ENCODE data around the gene KRTAP10-3.
"Not testable (repeated sequence)": the region's sequence is repeated elsewhere in the genome, so short reads cannot be mapped to it uniquely, and the experiment has no call there.

KRTAP10-3 gene, protein sequence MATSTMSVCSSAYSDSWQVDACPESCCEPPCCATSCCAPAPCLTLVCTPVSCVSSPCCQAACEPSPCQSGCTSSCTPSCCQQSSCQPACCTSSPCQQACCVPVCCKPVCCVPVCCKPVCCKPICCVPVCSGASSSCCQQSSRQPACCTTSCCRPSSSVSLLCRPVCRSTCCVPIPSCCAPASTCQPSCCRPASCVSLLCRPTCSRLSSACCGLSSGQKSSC

DNA sequence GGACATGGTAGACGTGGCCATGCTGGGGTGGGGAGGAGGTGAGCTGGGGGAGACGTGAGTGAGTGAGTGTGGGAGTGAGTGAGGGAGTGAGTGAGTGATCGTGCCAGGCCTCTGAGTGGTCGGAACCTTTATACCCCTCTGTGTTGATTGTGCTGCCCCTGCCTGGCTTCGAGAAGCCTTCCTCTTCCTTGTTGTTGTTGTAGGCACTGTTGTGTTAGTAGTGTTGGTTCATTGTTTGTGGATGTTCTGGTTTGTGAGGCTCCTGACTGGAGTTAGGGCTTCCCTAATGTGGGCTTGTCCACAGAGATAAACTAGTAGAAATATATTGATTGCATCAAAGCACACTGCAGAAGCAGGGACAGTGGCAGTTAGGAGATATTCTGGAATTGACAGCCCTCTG, at the start of gene KRTAP10-3:
TSS of gene KRTAP10-3 (minus strand) at position 101 of the 400 bp plus-strand sequence. CDS start at position 21, 80 bp downstream.
- no peak for FAIRE-seq

DNA sequence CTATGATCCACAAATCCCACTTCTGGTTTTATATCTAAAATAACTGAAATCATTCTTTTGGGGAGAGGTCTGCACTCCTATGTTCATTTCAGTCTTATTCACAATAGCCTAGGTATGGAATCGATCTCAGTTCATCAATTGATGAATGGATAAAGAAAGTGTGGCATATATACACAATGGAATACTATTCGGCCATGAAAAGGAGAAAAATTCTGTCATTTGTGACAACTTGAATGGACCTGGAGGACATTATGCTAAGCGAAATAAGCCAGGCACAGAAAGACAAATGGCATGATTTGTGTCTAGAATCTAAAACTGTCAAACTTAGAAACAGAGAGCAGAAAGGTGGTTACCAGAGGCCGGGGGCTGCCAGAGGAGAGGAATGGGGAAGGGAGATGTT, 47.9 kb upstream of the KRTAP10-3 start:
- no peak for FAIRE-seq

DNA sequence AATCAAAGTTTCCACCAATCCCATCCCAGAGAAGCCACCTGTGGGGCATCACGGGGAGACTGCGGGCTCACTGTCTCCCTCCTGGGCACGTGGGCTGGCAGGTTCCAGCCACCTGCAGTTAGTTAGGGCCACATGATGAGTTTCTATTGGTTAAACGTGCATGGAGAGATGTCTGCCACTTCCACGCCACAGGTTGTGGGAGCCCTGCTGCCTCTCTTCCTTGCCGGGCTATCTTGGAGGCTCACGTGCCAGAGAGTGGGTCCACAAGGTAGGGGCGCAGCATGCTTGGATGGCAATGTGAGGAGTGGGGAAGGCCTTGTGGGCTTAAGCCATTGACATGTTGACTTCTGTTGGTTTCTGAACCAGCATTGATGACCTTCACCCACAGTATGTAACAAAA, 45.3 kb upstream of the KRTAP10-3 start:
- no peak for FAIRE-seq

DNA sequence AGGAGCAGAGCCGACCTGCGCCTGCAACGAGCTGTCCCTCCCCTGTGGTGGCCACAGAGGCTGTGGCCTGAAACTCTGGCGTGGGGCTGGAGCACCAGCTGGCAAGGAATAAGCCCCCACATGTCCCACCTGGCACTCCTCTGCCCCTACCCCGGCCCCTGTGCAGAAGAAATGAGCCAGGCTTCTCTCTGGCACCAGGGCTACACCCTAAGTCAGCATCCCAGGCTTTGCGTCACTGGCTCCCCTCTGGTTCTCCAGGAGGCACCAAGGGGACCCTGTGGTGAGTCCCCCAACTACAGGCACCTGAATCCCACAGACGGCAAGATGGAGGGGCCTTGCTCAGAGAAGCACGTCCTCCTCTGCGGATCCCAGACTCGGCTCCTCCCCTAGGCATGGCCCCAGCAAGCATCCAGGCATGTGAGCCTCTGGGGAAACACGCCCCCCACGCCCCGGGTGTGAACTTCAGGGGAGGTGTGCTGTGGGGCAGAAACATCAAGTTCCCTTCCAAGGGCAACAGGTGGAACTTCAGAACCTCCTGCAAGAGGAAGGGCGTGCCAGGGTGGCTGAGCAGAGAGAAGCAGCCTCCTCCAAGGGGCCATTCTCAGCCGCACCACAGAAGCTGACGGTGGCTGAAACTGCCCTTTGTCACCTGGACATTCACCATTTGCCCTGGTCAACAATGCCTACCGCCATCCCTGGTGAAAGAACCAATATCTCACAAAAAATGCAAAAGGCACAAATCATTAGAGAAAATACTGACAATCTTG, 44.7 kb upstream of the KRTAP10-3 start:
- FAIRE-seq, result no peak

DNA sequence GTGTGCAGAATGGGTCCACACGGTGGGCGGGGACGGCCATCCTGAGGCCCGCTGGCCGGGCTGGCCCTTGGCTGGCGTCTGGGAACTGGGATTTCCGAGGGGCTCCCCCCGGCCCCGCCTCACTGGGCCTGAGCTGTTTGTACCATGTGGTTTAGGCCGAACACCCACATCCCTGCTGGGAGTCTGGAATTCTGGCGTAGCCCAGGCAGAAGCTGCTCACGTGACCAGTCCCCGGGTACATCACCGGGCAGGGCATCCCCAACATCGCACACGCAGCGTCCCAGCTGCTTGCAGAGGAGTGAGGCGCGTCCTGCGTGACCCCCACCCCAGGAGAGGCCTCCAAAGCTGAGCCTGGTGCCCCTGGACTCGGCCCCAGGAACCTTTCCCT, 43.9 kb upstream of the KRTAP10-3 start:
- FAIRE-seq, result no peak

DNA sequence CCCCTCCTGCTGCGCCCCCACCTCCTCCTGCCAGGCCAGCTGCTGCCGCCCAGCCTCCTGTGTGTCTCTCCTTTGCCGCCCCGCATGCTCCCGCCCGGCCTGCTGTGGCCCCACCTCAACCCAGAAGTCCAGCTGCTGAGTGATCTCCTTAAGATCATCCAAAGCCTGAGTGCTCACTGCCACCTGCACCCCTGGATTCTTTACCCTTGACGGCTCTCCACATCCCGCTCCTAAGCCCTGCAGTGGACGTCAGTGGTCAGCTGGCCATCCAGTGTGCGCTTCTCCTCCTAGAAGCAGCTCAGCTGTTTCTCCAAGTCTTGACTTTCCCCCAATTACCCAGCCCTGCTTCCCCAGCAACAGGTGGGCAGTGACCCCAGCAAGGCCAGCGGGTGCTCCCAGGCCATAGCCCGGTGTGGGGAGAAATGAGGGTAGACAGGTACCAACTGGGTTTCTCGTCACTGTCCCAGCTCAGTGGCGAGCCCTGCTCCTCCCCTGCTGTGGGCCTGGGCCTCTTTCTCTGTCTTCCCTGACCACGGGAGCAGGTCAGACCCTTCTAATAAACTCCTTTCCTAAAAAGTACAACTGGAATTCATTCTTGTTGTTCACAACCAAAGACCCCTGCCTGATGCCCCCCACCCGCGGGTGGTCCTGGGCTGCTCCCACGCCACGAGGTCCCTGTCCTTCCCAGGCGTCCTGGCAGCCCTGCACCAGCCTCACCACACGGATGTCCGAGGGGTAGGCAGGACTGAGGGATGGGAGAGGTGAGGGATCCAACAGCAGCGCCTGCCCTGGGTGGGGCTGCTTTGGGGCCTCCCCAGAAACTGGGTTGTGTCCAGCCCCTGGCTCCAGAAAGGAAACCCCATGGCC, 43.2 kb upstream of the KRTAP10-3 start:
- FAIRE-seq, result no peak

DNA sequence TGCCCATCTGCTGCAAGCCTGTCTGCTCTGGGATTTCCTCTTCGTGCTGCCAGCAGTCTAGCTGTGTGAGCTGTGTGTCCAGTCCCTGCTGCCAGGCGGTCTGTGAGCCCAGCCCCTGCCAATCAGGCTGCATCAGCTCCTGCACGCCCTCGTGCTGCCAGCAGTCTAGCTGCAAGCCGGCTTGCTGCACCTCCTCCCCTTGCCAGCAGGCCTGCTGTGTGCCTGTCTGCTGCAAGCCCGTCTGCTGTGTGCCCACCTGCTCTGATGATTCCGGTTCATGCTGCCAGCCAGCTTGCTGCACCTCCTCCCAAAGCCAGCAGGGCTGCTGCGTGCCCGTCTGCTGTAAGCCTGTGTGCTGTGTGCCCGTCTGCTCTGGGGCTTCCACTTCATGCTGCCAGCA, 42.5 kb upstream of the KRTAP10-3 start:
- FAIRE-seq, result not testable (repeated sequence)

DNA sequence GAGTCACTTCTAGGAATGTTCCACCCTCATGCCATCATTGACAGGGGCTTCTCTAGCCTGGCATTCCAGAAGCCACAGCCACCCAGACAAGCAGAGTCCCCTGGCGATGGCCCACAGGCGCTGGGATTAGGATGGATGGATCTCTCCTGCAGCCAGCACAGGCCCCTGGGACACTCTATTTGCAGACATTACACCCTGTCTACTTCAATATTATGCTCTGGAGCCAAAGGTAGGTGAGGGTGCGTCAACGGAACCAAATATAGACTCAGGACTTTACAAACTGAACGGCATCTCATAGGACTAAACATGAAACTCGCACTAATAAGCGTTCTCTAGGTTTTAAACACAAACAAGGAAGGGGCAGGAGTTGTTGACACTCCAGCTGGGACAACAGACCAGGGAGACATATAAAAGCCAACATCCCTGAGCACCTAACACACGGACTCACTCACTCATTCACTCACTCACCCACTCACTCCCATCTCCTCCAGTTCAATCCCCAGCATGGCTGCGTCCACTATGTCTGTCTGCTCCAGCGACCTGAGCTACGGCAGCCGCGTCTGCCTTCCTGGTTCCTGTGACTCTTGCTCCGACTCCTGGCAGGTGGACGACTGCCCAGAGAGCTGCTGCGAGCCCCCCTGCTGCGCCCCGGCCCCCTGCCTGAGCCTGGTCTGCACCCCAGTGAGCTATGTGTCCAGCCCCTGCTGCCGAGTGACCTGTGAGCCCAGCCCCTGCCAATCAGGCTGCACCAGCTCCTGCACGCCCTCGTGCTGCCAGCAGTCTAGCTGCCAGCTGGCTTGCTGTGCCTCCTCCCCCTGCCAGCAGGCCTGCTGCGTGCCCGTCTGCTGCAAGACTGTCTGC, 41.8 kb upstream of the KRTAP10-3 start, which contains the start of gene KRTAP10-7:
TSS of gene KRTAP10-7 (plus strand) at position 480 of the 861 bp plus-strand sequence. CDS start at position 505, 25 bp downstream.
- not testable (repeated sequence) for FAIRE-seq

DNA sequence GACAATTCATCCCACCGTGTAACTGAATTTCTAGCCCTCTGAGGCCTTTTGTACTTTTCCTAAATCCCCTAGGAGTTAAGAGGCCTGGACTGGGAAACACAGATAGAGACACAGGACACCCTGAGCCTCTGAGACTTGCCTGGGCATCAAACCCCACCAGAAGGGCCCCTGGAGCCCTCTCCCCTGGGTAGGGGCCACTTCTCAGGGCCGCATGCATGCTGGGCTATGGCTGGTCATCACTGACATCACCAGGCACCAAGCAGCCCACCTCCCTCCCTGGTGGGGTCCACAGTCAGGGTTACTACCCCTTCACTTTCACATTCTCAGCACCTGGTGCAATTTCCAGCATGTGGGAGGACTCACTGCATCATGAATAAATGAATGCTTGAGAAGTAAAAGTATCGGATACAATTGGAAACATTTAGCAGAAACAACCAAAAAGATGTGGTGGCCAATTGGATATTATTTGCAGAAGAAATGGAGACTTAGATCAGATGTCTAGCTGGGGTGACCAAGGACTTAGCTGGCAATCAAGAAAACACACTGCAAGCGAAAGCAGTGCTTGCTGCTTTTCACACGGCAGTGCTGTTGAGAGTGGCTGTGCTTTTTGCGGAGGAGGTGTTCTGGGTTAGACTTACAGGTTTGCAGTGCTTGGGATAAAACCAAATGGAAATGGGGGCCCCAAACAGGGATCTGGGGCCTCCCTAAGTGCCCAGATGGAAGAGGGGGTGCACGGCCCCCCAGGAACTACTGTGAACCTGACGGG, 40.9 kb upstream of the KRTAP10-3 start:
- FAIRE-seq, result no peak

DNA sequence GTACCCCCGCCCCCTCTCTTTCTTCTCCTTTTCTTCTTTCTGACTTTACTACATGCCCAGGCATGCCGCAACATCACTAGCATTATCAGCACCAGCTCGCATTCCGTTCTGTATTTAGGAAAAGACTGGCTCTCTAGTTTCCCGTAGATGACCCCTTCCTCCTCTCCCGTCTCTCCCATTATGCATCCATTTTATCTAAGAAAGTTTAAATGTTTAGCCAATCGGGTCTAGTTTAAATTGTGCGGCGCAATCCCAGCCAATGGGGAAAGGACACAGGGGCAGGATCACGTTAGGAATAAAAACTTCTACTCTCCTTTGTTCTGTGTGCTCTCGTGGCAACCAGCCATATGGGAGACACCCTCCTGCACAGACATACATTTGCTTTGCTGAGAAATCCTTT, 39.5 kb upstream of the KRTAP10-3 start:
- FAIRE-seq, result no peak

DNA sequence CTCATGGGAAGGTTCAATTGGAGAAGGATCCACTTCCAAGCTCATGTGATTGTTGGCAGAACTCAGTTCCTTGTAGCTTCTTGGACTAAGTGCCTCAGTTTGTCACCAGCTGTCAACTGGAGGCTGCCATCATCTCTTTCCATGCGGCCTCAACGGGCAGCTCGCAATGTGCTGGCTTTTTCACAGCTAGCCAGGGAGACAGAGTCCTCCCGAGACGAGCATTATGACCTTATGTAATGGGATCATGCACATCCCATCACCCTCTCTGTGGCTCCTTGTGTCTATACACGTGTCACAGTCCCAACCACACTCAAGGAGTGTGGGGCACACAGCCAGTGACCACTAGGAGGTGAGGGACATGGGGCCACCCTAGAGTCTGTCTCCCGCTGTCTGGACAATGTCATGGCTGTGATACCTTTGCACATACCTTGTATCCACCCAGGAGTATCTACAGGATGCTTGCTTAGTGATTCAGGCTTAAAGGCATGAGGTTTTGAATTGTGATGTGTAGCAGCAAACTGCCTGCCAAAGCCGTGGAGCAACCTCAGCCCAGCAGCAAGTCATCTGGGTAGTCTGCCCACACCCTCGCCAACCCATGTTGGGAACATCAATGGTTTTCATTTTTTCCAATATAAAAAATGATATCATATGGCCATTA, 37.6 kb upstream of the KRTAP10-3 start:
- FAIRE-seq, result no peak

DNA sequence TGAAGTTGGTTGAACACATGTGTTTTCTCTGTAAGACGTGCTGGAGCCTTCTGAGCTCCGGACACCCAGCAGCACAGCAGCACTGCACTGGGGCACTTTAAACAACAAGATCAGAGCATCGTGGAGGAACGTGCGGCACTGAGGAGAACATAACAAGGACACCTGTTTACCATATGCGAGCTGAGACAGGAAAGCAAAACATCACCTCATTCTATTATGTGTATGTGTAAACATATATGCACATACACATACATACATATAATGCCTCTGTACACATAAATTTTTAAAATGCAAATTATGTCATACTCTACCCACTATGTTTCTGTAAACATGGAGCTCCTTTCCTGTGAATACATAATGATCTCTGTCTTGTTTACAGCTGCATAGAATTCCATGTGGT, 36.9 kb upstream of the KRTAP10-3 start:
- no peak for FAIRE-seq

DNA sequence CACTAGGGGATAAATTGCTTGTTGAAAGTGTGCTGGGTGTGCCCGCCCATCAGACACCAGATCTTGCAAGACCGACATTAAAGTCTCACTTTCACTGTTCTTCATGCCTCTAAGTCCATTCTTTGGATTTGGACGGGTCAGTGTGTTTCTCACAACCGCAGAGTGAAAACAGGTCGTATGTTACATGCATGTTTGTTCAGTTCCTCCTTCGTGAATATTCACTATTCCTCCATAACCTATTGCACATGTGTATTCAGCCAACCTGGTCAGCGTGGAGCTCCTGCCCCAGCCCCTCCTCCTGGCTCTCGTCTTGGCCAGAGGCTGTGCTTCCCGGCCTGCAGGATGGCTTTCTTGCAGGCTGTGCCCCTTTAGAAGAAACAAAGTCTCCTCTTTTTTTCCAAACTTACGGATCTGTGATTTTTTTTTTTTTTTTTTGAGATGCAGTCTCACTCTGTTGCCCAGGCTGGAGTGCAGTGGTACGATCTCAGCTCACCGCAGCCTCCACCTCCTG, 35.9 kb upstream of the KRTAP10-3 start:
- FAIRE-seq, result no peak

DNA sequence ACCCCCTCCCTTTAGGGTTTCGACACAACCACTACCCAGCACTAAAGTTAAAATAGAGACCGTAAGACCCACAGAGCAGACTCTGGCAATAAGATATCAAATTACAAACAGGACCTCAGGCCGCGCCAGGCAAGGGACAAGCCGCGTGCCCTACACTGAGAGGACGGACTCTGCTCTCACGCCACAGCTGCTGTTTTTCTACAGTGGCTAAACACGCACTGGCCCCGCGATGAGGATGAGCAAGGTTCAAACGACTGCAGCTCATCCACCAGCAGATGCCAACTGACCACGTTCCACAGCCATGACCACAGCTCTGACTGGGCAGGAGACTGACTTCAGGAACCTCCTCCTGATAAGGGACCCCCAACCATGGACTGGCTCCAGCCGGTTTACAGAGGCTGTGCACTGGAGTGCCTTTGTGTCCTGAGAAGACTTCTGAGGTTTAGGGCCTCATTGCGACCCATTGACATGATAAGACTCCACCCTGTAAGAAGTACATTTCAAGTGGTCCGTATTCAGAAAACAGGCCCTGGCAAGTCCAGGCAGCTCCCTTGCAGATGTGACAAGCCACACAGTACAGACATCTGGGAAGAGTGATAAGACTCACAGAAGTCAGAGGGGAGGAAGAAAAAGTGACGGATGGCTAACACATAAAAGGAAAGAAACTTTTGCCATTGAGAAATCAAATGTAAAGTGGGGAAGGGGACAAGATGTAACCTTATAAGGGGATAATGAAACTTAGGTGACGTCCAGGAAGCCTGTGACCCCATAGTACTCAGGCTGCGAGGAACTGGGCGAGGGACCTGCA, 35.2 kb upstream of the KRTAP10-3 start:
- FAIRE-seq, result no peak

DNA sequence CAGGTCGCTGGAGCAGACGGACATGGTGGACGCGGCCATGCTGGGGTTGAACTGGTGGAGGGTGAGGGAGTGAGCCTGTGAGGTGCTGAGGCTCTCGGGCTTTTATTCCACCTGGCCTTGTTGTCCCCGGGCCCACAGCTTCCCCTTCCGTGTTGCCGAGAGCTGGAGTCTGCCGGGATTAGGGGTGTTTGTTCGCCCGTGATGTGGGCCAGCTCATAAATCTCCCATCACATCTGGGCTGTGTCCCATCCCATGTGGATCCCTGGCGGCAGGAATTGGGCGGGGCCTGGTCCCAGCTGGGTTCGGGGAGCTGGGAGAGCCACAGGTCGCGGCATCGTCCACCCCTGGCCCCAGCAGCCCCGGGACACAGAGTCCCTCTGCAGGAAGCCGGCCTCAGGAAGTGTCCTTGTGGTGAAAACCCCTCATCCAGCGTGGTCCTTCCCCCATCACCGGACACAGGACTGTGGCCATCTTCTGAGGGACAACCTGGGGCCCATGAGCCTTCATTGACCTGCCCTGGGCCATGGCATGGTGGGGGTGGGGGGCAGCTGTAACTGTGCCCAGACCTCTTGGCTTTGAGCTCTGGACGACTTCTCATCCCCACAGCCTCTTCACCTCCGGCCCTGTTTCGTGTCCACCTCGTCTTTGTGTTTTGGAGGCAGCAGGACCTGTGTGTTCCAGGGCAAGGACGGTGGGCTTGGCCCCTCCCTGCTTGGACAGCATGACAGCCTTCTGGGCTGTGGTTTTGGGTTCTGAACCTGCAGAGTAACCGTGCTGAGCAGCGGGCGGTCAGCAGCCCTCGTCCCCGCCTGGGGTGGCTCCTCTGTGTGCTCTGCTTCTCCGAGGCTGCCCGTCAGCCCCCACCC, 34.1 kb upstream of the KRTAP10-3 start, which contains the start of gene KRTAP10-6:
TSS of gene KRTAP10-6 (minus strand) at position 60 of the 866 bp plus-strand sequence. CDS start at position 39, 21 bp downstream.
- no peak for FAIRE-seq

DNA sequence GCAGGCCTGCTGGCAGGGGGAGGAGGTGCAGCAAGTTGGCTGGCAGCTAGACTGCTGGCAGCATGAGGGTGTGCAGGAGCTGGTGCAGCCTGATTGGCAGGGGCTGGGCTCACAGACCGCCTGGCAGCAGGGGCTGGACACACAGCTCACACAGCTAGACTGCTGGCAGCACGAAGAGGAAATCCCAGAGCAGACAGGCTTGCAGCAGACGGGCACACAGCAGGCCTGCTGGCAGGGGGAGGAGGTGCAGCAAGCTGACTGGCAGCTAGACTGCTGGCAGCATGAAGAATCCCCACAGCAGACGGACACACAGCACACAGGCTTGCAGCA, 33.2 kb upstream of the KRTAP10-3 start:
- FAIRE-seq, result not testable (repeated sequence)

DNA sequence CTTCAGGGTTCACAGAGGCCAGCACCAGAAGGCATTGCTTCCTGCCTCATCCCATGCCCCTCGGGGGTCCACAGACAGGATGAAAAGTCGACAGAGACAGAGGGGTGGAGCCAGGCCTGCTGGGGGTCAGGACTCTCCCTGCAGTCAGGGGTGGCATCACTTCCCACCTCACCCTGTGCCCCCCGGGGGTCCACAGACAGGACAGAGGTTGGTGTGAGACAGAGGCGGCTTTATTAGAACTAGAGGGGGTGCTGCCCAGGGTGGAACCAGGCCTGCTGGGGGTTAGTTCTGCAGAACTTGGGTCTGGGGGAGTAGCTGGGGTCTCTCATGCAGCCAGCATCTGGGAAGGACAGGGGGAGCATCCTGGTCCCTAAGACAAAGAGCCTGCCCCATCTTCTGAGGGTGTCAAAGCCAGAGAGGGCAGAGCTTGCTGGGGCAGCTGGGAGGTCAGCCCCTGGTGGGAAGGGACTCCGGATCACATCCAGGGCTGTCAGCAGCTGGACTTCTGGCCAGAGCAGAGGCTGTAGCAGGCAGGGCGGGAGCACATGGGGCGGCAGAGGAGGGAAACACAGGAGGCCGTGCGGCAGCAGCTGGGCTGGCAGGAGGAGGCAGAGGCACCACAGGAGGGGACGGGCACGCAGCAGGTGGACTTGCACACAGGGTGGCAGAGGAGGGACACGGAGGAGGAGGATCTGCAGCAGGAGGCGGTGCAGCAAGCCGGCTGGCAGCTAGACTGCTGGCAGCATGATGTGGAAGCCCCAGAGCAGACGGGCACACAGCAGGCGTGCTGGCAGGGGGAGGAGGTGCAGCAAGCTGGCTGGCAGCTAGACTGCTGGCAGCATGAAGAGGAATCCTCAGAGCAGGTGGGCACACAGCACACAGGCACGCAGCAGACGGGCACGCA, 32.6 kb upstream of the KRTAP10-3 start:
- FAIRE-seq, result not testable (repeated sequence)

DNA sequence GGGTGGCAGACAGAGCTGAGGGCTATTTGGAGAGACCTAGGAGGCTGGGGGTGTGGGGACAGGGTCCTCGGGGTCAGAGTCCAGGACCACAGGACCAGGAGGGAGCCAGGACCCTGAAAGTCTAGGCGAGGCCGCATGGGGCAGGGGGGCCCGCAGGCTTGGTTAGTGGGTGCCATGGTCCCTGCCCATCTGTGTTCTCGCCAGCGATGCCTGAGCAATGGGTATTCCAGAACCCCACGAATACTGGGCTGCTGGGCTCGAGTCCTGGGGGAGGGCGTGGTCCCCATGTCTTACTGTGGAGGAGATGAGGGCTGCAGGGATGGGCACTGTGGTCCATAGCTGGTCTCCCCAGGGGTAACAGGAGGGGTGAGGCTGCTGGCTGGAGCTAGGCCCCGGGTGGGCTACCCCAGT, 31.7 kb upstream of the KRTAP10-3 start:
- no peak for FAIRE-seq
